GM18507 (cell line): ENCODE measurements around the gene THRA.
A peak's percentile ranks its signal among the peaks of the same experiment; 100 is the strongest.

Source experiments
- DNase-seq: peaks from one replicate; pipeline ENCODE4 v3.0.0; 2011; ENCODE audit warnings: low read depth; ENCODE audit not compliant: insufficient read length; ENCODE audit errors: extremely low spot score
- FAIRE-seq: peaks from 2 replicates; lab custom pipeline; 2011; peaks lifted over from hg19 to GRCh38; lab: Jason Lieb, UNC

THRA gene

GRCh38 chr17:40108970-40109824, 46.4 kb downstream of the THRA start:
- FAIRE-seq = no peak
- no peak for DNase-seq

DNA sequence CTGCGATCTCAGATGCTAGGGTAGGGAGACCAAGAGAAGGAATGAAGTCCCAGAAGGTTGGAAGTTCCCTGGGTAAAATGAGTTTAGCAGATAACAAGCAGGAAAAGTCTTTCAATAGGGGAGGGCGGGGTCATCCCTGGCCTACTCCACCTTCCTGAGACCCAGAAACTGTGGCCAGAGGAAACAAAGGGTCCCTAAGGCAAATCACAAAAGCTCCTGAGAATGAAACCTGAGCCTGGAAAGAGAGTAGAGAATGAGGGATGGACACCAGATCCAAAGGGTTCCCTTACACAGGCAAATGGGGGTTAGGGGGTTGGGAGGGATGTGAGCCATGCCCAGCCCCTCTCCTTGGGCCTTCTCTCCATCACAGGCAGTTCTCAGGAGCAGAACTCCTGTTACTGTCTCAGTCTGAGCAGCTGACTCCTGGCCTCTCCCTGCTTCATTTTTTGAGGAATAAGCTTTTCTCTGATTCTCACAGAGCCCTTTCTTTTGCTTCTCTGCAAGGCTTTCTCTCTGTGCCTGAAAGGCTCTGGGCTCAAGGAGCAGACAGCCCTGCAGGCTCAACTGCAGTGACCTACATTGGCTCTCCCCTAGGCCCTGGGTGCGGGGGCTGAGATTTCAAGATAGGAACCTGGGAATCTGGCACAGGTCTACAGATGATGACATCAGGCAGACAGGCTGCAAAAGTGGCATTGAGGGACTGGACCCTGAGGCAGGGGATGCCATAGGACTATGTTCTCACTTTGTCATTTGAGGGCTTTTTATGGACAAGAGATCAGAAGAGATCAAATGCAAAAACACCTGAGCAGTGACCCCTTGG, 47.5 kb downstream of the THRA start:
- FAIRE-seq (no peak), DNase-seq (no peak)

- DNase-seq = peak; percentile 54
- FAIRE-seq = peak; percentile 81
Measured at GRCh38 chr17:40111221-40112128, 48.7 kb downstream of the THRA start.

DNA sequence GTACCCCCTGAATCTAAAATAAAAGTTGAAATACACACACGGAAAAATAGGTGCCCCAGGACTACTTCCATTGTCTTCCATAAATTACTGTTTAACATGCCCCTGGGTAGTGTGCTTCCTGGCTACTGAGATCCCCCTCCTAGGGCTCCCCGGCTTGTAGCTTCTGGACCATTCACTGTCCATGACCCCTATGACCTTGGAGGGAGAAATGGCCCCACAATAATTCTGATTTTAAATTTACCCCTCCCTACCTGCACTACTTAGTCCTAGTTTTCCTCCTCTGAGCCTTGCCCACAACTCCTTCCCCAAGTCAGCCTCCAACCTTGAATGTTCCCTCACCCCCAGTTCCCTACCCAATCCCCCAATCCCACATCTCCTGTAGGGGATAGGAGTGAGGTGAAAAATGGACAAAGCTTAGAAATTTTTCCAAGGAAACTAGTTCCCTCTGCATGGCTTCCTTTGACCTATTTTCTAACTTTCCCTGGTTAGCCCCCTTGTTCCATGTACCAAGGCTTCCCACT, 49.5 kb downstream of the THRA start:
- no peak for FAIRE-seq
- DNase-seq = no peak

DNA sequence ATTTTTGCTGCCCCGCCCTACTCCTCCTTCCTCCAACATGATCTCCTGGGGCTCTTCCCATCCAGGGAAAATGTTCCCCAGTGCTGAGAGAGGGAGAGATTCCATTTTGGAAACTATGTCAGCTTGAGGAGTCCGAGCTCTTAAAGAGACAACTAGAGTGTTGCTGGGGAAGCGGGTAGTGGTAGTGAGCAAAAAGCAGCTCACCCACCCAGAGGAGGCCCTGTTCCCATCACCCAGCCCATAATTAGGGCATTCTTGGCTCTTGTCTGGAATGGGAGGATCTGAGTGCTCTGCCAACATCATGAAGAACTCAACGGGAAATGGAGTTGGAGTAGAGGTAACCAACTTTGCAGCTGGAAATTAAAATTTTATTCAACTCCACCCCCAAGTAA, 49.9 kb downstream of the THRA start:
- no peak for FAIRE-seq
- DNase-seq = no peak

- FAIRE-seq (peak; percentile 95), DNase-seq (peak; percentile 91)
Measured at GRCh38 chr17:40113110-40113906, 50.5 kb downstream of the THRA start.

GRCh38 chr17:40113907-40114245, 51.1 kb downstream of the THRA start:
- no peak for FAIRE-seq
- no peak for DNase-seq

DNA sequence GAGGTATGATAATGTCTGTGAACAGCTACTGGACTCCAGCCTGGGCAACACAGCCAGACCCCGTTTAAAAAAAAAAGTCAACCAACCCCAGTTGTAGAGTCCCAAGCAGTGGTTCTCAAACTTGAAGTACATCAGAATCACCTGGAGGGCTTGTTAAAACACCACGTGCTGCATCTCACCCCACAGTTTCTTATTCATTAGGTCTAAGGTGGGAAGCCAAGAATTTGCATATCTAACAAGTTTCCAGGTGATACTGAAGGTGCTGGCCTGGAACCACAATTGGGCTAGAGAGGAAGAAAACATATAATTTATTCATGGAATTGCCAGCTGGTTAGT, 52.3 kb downstream of the THRA start:
- no peak for FAIRE-seq
- no peak for DNase-seq

- FAIRE-seq = peak; percentile 18
Measured at GRCh38 chr17:40121181-40122135, 58.7 kb downstream of the THRA start, which contains the start of gene MSL1. TSS of gene MSL1 (plus strand) at chr17:40121971. CDS start at chr17:40122613, 642 bp downstream.

DNA sequence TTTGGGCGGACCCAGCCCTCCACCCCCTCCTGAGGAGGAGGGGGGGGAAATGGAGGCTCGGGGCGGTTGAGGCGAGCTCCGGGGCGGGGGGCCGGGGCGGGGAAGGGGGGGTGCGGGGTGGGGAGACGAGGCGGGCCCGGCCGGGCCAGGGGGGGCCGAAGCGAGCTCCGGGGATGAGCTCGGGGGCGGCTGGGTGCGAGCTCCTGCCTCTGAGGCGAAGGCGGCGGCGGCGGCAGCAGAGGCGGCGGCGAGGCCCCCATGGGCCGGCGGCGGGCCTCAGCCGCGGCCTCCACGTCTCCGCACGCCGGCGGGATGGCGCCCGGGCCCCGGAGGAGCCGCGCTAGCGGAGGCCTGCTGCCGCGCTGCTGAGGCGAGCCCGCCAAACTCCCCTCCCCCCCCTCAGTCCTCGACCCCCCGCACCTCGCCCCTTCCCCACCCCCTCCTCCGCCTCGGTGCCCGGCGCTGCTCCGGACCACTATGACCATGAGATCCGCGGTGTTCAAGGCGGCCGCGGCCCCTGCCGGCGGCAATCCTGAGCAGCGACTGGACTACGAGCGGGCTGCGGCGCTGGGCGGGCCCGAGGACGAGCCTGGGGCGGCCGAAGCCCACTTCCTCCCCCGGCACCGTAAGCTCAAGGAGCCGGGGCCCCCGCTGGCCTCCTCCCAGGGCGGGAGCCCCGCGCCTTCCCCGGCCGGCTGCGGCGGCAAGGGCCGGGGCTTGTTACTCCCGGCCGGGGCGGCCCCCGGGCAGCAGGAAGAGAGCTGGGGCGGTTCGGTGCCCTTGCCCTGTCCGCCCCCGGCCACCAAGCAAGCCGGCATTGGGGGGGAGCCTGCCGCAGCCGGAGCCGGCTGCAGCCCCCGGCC, 59.6 kb downstream of the THRA start:
- no peak for FAIRE-seq
- no peak for DNase-seq

More at GRCh38 chr17:40121181-40122135, 58.7 kb downstream of the THRA start, which contains the start of gene MSL1:
- peak; percentile 86 for DNase-seq

GRCh38 chr17:40122999-40123810, 60.4 kb downstream of the THRA start:
- FAIRE-seq (peak; percentile 66), DNase-seq (no peak)

GRCh38 chr17:40123811-40124114, 61.0 kb downstream of the THRA start:
- no peak for FAIRE-seq
- DNase-seq = no peak

DNA sequence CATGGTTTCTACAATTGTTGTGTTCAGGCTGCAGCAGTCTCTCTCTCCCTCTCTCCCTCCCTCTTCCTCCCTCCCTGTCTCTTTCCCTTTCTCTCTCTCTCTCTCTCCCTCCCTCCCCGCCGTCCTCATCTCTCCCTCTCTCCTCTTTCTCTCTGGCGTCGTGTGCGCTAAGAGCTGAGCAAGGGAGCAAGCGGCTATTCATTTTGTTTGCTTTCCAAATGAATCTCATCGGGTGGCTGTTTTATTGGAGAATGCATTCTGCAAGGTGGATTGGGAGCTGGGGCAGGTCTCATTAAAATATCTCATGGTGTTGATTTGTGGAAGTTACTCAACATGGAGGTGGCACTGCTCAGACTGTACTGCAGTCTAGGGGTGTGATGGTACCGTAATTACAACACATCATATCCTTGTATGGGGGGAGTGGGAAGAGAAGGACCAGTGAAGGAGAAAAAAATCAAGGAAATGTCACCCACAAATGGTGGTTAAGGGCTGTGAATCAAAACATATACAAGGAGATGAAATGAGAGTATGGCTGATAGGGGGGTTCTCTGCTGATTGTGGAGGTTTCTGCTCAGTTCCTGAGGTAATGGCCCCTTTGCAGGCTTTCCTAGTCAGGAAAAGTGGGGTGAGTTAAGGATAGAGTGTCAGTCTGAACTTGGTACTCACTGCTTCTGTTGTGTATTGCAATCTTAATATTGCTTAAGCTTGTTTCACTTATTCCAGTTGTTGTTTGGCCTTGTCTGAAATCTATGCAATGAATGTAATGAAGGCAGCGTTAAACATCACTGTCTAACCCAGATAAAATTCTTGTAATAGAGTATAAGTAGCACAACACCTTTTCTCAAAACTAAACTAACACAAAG, 61.7 kb downstream of the THRA start:
- FAIRE-seq (no peak), DNase-seq (no peak)

GRCh38 chr17:40129498-40129897, 66.7 kb downstream of the THRA start:
- DNase-seq (no peak), FAIRE-seq (no peak)

- FAIRE-seq = no peak
- no peak for DNase-seq
Measured at GRCh38 chr17:40130352-40131042, 67.7 kb downstream of the THRA start.
